H1 (cell line): ENCODE data around the gene DNAJC19. TPM values are rescaled to one million over a fixed set of nuclear protein-coding genes. Genes with fewer than 3 reads are reported as not detected.

Experiments used
- CTCF ChIA-PET: fragments of 300-600 bp; sonication (Branson Sonifier 250); formaldehyde crosslinking; loops from one replicate; lab custom pipeline; 2021; ENCODE audit not compliant: partially characterized antibody; lab: Charles Lee
- POLR2A ChIA-PET: fragments of 300-600 bp; sonication (Branson Sonifier 250); formaldehyde crosslinking; loops from one replicate; lab custom pipeline; 2021; ENCODE audit warnings: inconsistent platforms; ENCODE audit not compliant: partially characterized antibody; lab: Charles Lee
- DNase-seq, 2 experiments: peaks; one replicate each; pipeline versions ENCODE4 v3.0.0 to v3.0.0-alpha.2; 2010 to 2022; ENCODE audit warnings: low spot score in 2 of 2, low read depth in 1 of 2, mixed read lengths in 1 of 2
- FAIRE-seq: peaks from 2 replicates; lab custom pipeline; 2011; peaks lifted over from hg19 to GRCh38; lab: Jason Lieb, UNC
- H2AFZ ChIP-seq: 2 replicates; pipeline ENCODE4 v1.8.1; 2012; ENCODE audit warnings: low read length, inconsistent platforms
- H2AK5ac ChIP-seq: 2 replicates; pipeline ENCODE4 v1.6.1; 2013; ENCODE audit warnings: low read depth, low read length
- H2BK120ac ChIP-seq: replicated peaks from 2 replicates; pipeline ENCODE3; 2013; ENCODE audit warnings: low read depth, low read length, inconsistent platforms
- H2BK12ac ChIP-seq: 2 replicates; pipeline ENCODE4 v1.6.1; 2013; ENCODE audit warnings: low read depth, low read length
- H2BK15ac ChIP-seq: 2 replicates; pipeline ENCODE4 v1.6.1; 2013; ENCODE audit warnings: low read length
- H2BK20ac ChIP-seq: 2 replicates; pipeline ENCODE4 v1.6.1; 2013; ENCODE audit warnings: low read length
- H2BK5ac ChIP-seq: 2 replicates; pipeline ENCODE4 v1.6.1; 2013; ENCODE audit warnings: low read depth, low read length
- H3K14ac ChIP-seq: 2 replicates; pipeline ENCODE4 v1.6.1; 2013; ENCODE audit warnings: inconsistent platforms; ENCODE audit not compliant: insufficient read length
- H3K18ac ChIP-seq: 2 replicates; pipeline ENCODE4 v1.6.1; 2013; ENCODE audit warnings: low read length; ENCODE audit errors: extremely low read depth
- H3K23ac ChIP-seq: 2 replicates; pipeline ENCODE4 v1.6.1; 2013; ENCODE audit warnings: inconsistent platforms; ENCODE audit not compliant: insufficient read length
- H3K23me2 ChIP-seq: 2 replicates; pipeline ENCODE4 v1.6.1; 2013; ENCODE audit warnings: low read depth, low read length
- H3K27ac ChIP-seq: 2 replicates; pipeline ENCODE4 v1.6.1; 2011; ENCODE audit warnings: low read depth, low read length, inconsistent platforms
- H3K27me3 ChIP-seq, 4 experiments: replicated peaks in 1 of 4; 1 replicate in 1 of 4; 2 replicates in 3 of 4; pipeline versions ENCODE4 v1.6.1 to v1.8.1; 2011 to 2013; ENCODE audit warnings: low read length in 3 of 4, mild to moderate bottlenecking in 3 of 4, inconsistent platforms in 2 of 4, mixed read lengths in 2 of 4, moderate library complexity in 1 of 4; ENCODE audit not compliant: control insufficient read depth in 3 of 4, insufficient read depth in 3 of 4; ENCODE audit errors: extremely low read depth in 1 of 4
- H3K36me3 ChIP-seq, 4 experiments: 2 replicates each; pipeline versions ENCODE4 v1.6.1 to v1.8.1; 2011 to 2013; ENCODE audit warnings: mild to moderate bottlenecking in 4 of 4, low read length in 3 of 4, moderate library complexity in 2 of 4, control low read depth in 1 of 4, inconsistent platforms in 1 of 4; ENCODE audit not compliant: insufficient read depth in 4 of 4, control insufficient read depth in 2 of 4
- H3K4ac ChIP-seq: replicated peaks from 2 replicates; pipeline ENCODE3; 2013; ENCODE audit warnings: low read length, low read depth, mixed read lengths, inconsistent platforms; ENCODE audit not compliant: insufficient read length
- H3K4me1 ChIP-seq, 4 experiments: replicated peaks in 1 of 4; 1 replicate in 1 of 4; 2 replicates in 3 of 4; pipeline versions ENCODE4 v1.6.1 to v1.8.1; 2011 to 2013; ENCODE audit warnings: low read length in 3 of 4, inconsistent platforms in 2 of 4, mixed read lengths in 1 of 4; ENCODE audit not compliant: insufficient read depth in 4 of 4, control insufficient read depth in 3 of 4
- H3K4me2 ChIP-seq, 2 experiments: 2 replicates each; pipeline versions ENCODE4 v1.6.1 to v1.8.1; 2011 to 2013; ENCODE audit warnings: low read depth in 2 of 2, low read length in 2 of 2, control low read depth in 1 of 2, inconsistent platforms in 1 of 2, mild to moderate bottlenecking in 1 of 2; ENCODE audit not compliant: insufficient read depth in 1 of 2
- H3K4me3 ChIP-seq, 4 experiments: fragments of 200-600, 300-600 bp in 1 of 4; sonication (generic), shearing (Covaris generic), sonication (Bioruptor Twin) in 1 of 4; 2 replicates each; pipeline versions ENCODE4 v1.5.1 to v1.8.1; 2011 to 2016; ENCODE audit warnings: low read length in 4 of 4, low read depth in 3 of 4, control low read depth in 2 of 4, inconsistent platforms in 2 of 4, mild to moderate bottlenecking in 2 of 4, mixed read lengths in 1 of 4, moderate library complexity in 1 of 4; ENCODE audit not compliant: insufficient read depth in 2 of 4; ENCODE audit errors: extremely low read depth in 1 of 4
- H3K56ac ChIP-seq: replicated peaks from 2 replicates; pipeline ENCODE3; 2013; ENCODE audit warnings: low read depth, mild to moderate bottlenecking, mixed read lengths, low read length, inconsistent platforms; ENCODE audit not compliant: insufficient read length
- H3K79me1 ChIP-seq: 2 replicates; pipeline ENCODE4 v1.6.1; 2013; ENCODE audit warnings: low read depth, low read length, control low read depth
- H3K79me2 ChIP-seq, 2 experiments: 2 replicates each; pipeline versions ENCODE4 v1.6.1 to v1.8.1; 2012 to 2013; ENCODE audit warnings: low read length in 2 of 2, mild to moderate bottlenecking in 2 of 2, inconsistent platforms in 1 of 2; ENCODE audit not compliant: insufficient read depth in 2 of 2, control insufficient read depth in 1 of 2
- H3K9ac ChIP-seq, 4 experiments: replicated peaks in 1 of 4; 1 replicate in 1 of 4; 2 replicates in 3 of 4; pipeline versions ENCODE4 v1.6.1 to v1.8.1; 2011 to 2013; ENCODE audit warnings: low read depth in 3 of 4, low read length in 3 of 4, control low read depth in 2 of 4, mild to moderate bottlenecking in 2 of 4, moderate library complexity in 2 of 4, inconsistent platforms in 1 of 4; ENCODE audit errors: extremely low read depth in 1 of 4
- H3K9me3 ChIP-seq, 2 experiments: 2 replicates each; pipeline versions ENCODE4 v1.6.1 to v1.8.1; 2012 to 2013; ENCODE audit warnings: mild to moderate bottlenecking in 2 of 2, moderate library complexity in 2 of 2, control low read depth in 1 of 2, inconsistent platforms in 1 of 2, low read depth in 1 of 2, low read length in 1 of 2, mixed read lengths in 1 of 2; ENCODE audit not compliant: insufficient read depth in 2 of 2
- H4K20me1 ChIP-seq, 2 experiments: replicated peaks in 1 of 2; 2 replicates each; pipeline versions ENCODE3 to v1.8.1; 2011 to 2013; ENCODE audit warnings: inconsistent platforms in 2 of 2, low read length in 2 of 2, mild to moderate bottlenecking in 1 of 2; ENCODE audit not compliant: insufficient read depth in 2 of 2, control insufficient read depth in 1 of 2
- H4K5ac ChIP-seq: 2 replicates; pipeline ENCODE4 v1.6.1; 2013; ENCODE audit warnings: low read length, low read depth, mixed read lengths, inconsistent platforms; ENCODE audit not compliant: insufficient read length
- H4K8ac ChIP-seq: 2 replicates; pipeline ENCODE4 v1.8.0; 2013; ENCODE audit warnings: mild to moderate bottlenecking, moderate library complexity, low read length, inconsistent platforms; ENCODE audit not compliant: insufficient read depth; ENCODE audit errors: extremely low read depth
- H4K91ac ChIP-seq: replicated peaks from 2 replicates; pipeline ENCODE3; 2013; ENCODE audit warnings: low read length, mixed read lengths, inconsistent platforms; ENCODE audit not compliant: insufficient read length
- WGBS, 2 experiments: shearing (Covaris generic) in 1 of 2; methylation state at CpG; one replicate each; pipeline versions ENCODE4 v1.1.6 to v1.1.7; 2013 to 2015; ENCODE audit warnings: low lambda C conversion rate in 2 of 2, mixed read lengths in 2 of 2, inconsistent platforms in 1 of 2, low coverage in 1 of 2, missing lambda C conversion rate in 1 of 2; ENCODE audit not compliant: insufficient replicate concordance in 2 of 2, insufficient coverage in 1 of 2, insufficient read length in 1 of 2; ENCODE audit errors: extremely low coverage in 1 of 2, missing lambda C conversion rate in 1 of 2; 5-methylcytosine and 5-hydroxymethylcytosine counted together
- polyA plus RNA-seq, 7 experiments: library from polyadenylated mRNA; depleted of rRNA in 3 of 7; stranded (reverse) in 5 of 7; unstranded in 2 of 7; fragments of >200 nt in 5 of 7; fragments of 200-250 nt in 2 of 7; gene quantifications; 1 replicate in 5 of 7; 2 replicates in 1 of 7; 4 replicates in 1 of 7; pipeline versions ENCODE4 v1.2.1 to v1.2.3, GENCODE V29; 2011 to 2013; ENCODE audit warnings: missing spikeins in 2 of 7, mixed read lengths in 2 of 7
- total RNA-seq: library from RNA; stranded (reverse); fragmentation: NEBNext Ultra II Directional; extraction: Animal tissue kit (Norgen Biotek cat#: 25700); gene quantifications from 2 replicates; pipeline ENCODE4 v1.2.1, GENCODE V29; 2021

Gene DNAJC19
- total and polyA plus RNA-seq, 2 of the 8 experiments (the other 6 are each of a cell fraction or from before 2014, with no cell fraction given): 62.4 to 90.9 TPM

DNA sequence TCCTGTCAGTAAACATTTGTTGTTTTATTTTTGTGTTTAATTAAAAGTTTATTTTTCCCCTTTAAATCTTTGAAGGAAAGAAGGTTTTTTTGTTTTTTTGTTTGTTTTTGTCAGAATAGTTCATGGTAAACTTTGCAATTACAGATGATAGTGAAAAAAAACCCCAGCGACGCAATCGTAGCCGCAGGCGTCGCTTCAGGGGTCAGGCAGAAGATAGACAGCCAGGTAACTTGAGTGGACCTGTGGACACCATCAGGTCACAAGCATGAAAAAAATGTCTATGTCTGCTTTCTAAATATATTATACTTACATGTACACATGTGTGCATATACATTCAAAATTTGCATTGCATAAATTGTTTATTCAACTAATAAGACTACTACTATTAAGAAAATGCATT lies 18.6 kb downstream of the DNAJC19 start:
- POLR2A ChIA-PET: interaction anchor here (0.6 kb wide), 1 partner anchor 15 kb away, joined by 3 read pairs; no protein-coding TSS in a partner anchor
- no peak overlapping the region for H3K23ac ChIP-seq
- H3K4me3 ChIP-seq: no peak overlapping the region
- H3K18ac ChIP-seq: no peak overlapping the region
- H4K5ac ChIP-seq: no peak overlapping the region
- no peaks in the 10 kb centered on the region for H3K79me1 ChIP-seq
- no peak overlapping the region for H4K91ac ChIP-seq
- no peak overlapping the region for H3K14ac ChIP-seq
- peak overlapping the region; percentile 51; the same call in 1 of the 2 replicates for H4K8ac ChIP-seq
- no peak overlapping the region for H2BK12ac ChIP-seq
- H3K9ac ChIP-seq: no peak overlapping the region
- CTCF ChIA-PET: interaction anchor here (1.0 kb wide), 1 partner anchor 9 kb away, joined by 3 read pairs; no protein-coding TSS in a partner anchor
- peaks cover 0 to 2% of the 10 kb centered on the region in 2 experiments; a peak in 1 of 4 replicates for H3K79me2 ChIP-seq
- no peak overlapping the region for H2BK5ac ChIP-seq
- H2BK20ac ChIP-seq: no peak overlapping the region
- no peak overlapping the region for H2BK120ac ChIP-seq
- no peak overlapping the region for H3K4ac ChIP-seq
- H3K4me2 ChIP-seq: no peak overlapping the region
- no peaks in the 10 kb centered on the region for H3K9me3 ChIP-seq
- no peak overlapping the region for H3K56ac ChIP-seq
- no peak overlapping the region for H2AK5ac ChIP-seq
- no peak overlapping the region for H2AFZ ChIP-seq
- H2BK15ac ChIP-seq: no peak overlapping the region
- no peaks in the 10 kb centered on the region for H3K4me1 ChIP-seq
- no peaks in the 10 kb centered on the region for H3K23me2 ChIP-seq
- H3K27me3 ChIP-seq: no peaks in the 10 kb centered on the region
- WGBS, 2 experiments: 93% methylated on average over 6 of the region's 6 CpGs; no CpG with 5 or more reads in 1 of the 2 experiments
- H3K36me3 ChIP-seq: peaks cover 6 to 98% (median 46%) of the 10 kb centered on the region in 4 experiments
- DNase-seq (no peak), FAIRE-seq (no peak)
- no peak overlapping the region for H3K27ac ChIP-seq
- H4K20me1 ChIP-seq: peaks cover 0 to 2% of the 10 kb centered on the region in 2 experiments
